ENCODE data around the gene ZNF408. TPM values are rescaled to one million over a fixed set of nuclear protein-coding genes. Genes with fewer than 3 reads are reported as not detected.

Gene ZNF408
- total RNA-seq, 1 experiment from 2014 or later = 19.8 TPM

GRCh38 chr11:46695345-46696211, 5.3 kb upstream of the ZNF408 start:
- POLR2A ChIA-PET = interaction anchor here (0.5 to 0.6 kb wide), 3 partner anchors 35 to 336 kb away, joined by 3 to 10 read pairs (median 8); no protein-coding TSS in a partner anchor
- Histone ChIP-seq H3K36me3 (ENCODE audit: control insufficient read depth, insufficient read depth, low read length) (no peaks in the 10 kb centered on the region), H3K27ac (ENCODE audit: low read length) (no peak overlapping the region), H3K9me3 (ENCODE audit: control insufficient read depth, insufficient read depth, low read depth, low read length) (no peaks in the 10 kb centered on the region), H3K27me3 (ENCODE audit: control insufficient read depth, insufficient read depth, low read length) (no peaks in the 10 kb centered on the region), H3K4me3 (ENCODE audit: low read depth in 2 of 2, low read length in 2 of 2) (no peak overlapping the region), H3K4me1 (ENCODE audit: control insufficient read depth, insufficient read depth, low read length) (no peaks in the 10 kb centered on the region; the same call in 1 of the 2 replicates)
- no peak for ATAC-seq
- no peak for DNase-seq (ENCODE audit: low read depth, low spot score)
- in situ Hi-C loops (cut with HindIII; ENCODE audit: low pct_unique_long_range_greater_than_20kb, low sequenced_read_pairs) (no loop called here), intact Hi-C loops (cut with micrococcal nuclease; ENCODE audit: unreplicated experiment) (no loop called here)
- no TSS peak for BruUV-seq (replicated peaks)
- CTCF ChIA-PET = no interaction called here
- TF ChIP-seq POLR2AphosphoS5 (IDR thresholded peaks at IDR 0.05; ENCODE audit: low read depth, low read length) (no peak), TCF7L2 (IDR thresholded peaks at IDR 0.05; ENCODE audit: low read depth, low read length) (no peak), REST (IDR thresholded peaks at IDR 0.05; ENCODE audit: insufficient read depth in 1 of 2, low read depth in 2 of 2, low read length in 1 of 2) (no peak), CTCF (IDR thresholded peaks at IDR 0.05) (no peak), SIN3A (IDR thresholded peaks at IDR 0.05; ENCODE audit: borderline replicate concordance, insufficient read depth, low read depth, low read length) (no peak)

GRCh38 chr11:46696212-46696558, 4.6 kb upstream of the ZNF408 start:
- no peak for ATAC-seq
- DNase-seq (ENCODE audit: low read depth, low spot score) = no peak
- no peak overlapping the region for H3K4me3 ChIP-seq (ENCODE audit: low read depth in 2 of 2, low read length in 2 of 2)
- in situ Hi-C loops (cut with HindIII; ENCODE audit: low pct_unique_long_range_greater_than_20kb, low sequenced_read_pairs) (no loop called here), intact Hi-C loops (cut with micrococcal nuclease; ENCODE audit: unreplicated experiment) (no loop called here)
- H3K36me3 ChIP-seq (ENCODE audit: control insufficient read depth, insufficient read depth, low read length) = no peaks in the 10 kb centered on the region; the same call in 1 of the 2 replicates
- no peaks in the 10 kb centered on the region for H3K9me3 ChIP-seq (ENCODE audit: control insufficient read depth, insufficient read depth, low read depth, low read length)
- ChIA-PET POLR2A (interaction anchor here (0.5 to 0.6 kb wide), 2 partner anchors 36 to 135 kb away, joined by 3 to 10 read pairs; no protein-coding TSS in a partner anchor), CTCF (no interaction called here)
- H3K4me1 ChIP-seq (ENCODE audit: control insufficient read depth, insufficient read depth, low read length) = no peaks in the 10 kb centered on the region; the same call in 1 of the 2 replicates
- no peak for TF ChIP-seq SIN3A (IDR thresholded peaks at IDR 0.05; ENCODE audit: borderline replicate concordance, insufficient read depth, low read depth, low read length)
- no peak for TF ChIP-seq CTCF (IDR thresholded peaks at IDR 0.05)
- no peak for TF ChIP-seq POLR2AphosphoS5 (IDR thresholded peaks at IDR 0.05; ENCODE audit: low read depth, low read length)
- TF ChIP-seq TCF7L2 (IDR thresholded peaks at IDR 0.05; ENCODE audit: low read depth, low read length) = no peak
- TF ChIP-seq REST (IDR thresholded peaks at IDR 0.05; ENCODE audit: insufficient read depth in 1 of 2, low read depth in 2 of 2, low read length in 1 of 2) = no peak
- no TSS peak for BruUV-seq (replicated peaks)
- no peak overlapping the region for H3K27ac ChIP-seq (ENCODE audit: low read length)
- H3K27me3 ChIP-seq (ENCODE audit: control insufficient read depth, insufficient read depth, low read length) = no peaks in the 10 kb centered on the region

All from Panc1 (cell line).